Psoas muscle (tissue), 8 donors: ENCODE data around the gene CHAD. TPM values are rescaled to one million over a fixed set of nuclear protein-coding genes. Genes with fewer than 3 reads are reported as not detected.

ENCODE experiments used
- ATAC-seq, 4 donors: fragments of 200-7000 bp; cut with Tn5 transposase; one replicate each; pipeline ENCODE4 v1.9.1; 2020; ENCODE audit warnings: moderate library complexity in 3 of 4, mild to moderate bottlenecking in 2 of 4
- DNase-seq, 2 donors: peaks; one replicate each; pipeline ENCODE4 v3.0.0-alpha.2; 2020
- H3K27ac ChIP-seq: fragments of 200-600 bp; one replicate; pipeline ENCODE4 v1.8.0; 2022
- H3K27me3 ChIP-seq, 3 donors: fragments of 200-600 bp in 1 of 3; one replicate each; pipeline versions ENCODE4 v1.6.1 to v1.8.0; 2013 to 2022; ENCODE audit warnings: low read length in 2 of 3, mild to moderate bottlenecking in 2 of 3, moderate library complexity in 1 of 3; ENCODE audit not compliant: insufficient read depth in 3 of 3
- H3K36me3 ChIP-seq, 2 donors: fragments of 200-600 bp in 1 of 2; one replicate each; pipeline versions ENCODE4 v1.6.1 to v1.8.0; 2013 to 2022; ENCODE audit warnings: low read depth in 1 of 2, mild to moderate bottlenecking in 1 of 2, moderate library complexity in 1 of 2; ENCODE audit not compliant: insufficient read depth in 1 of 2
- H3K4me1 ChIP-seq: fragments of 200-600 bp; one replicate; pipeline ENCODE4 v1.8.0; 2022
- H3K4me3 ChIP-seq: fragments of 200-600 bp; one replicate; pipeline ENCODE4 v1.8.0; 2022; ENCODE audit warnings: mild to moderate bottlenecking
- H3K9me3 ChIP-seq: fragments of 200-600 bp; one replicate; pipeline ENCODE4 v1.8.0; 2022
- CTCF ChIP-seq: fragments of 200-600 bp; IDR thresholded peaks from one replicate; pipeline ENCODE4 v1.8.0; 2022; ENCODE audit warnings: antibody characterized with exemption
- WGBS, 3 donors: extraction: QIAGEN DNeasy Blood & Tissue Kit; methylation state at CpG; one replicate each; pipeline versions ENCODE4 v1.1.6 to v1.1.7; 2013; 5-methylcytosine and 5-hydroxymethylcytosine counted together
- intact Hi-C, 2 donors: fragments of 100-400 bp; cut with DNase I; formaldehyde crosslinking; loops; one replicate each; pipeline versions ENCODE4 v1.11.0 to v1.14.2; 2022
- polyA plus RNA-seq, 3 donors: library from polyadenylated mRNA; stranded (reverse); fragments of 200-250 nt; gene quantifications; one replicate each; pipeline ENCODE4 v1.2.3, GENCODE V29; 2013
- total RNA-seq, 4 donors: library from RNA; stranded (reverse); fragmentation: NEBNext Ultra II Directional in 2 of 4; extraction: Animal tissue kit (Norgen Biotek cat#: 25700) in 2 of 4; gene quantifications; one replicate each; pipeline versions ENCODE4 v1.2.1 to v1.2.4, GENCODE V29; 2021 to 2023
- donor health status: healthy with polysubstance abuse.
- donor health status: DM: no; HTN: no; CAD: no; lungs with moderate emphysema.
- donor health status: Bipolar disorder and iron deficiency.
- donor health status: healthy.
- donor health status: DM: yes; HTN: yes; CAD: no.
- donor health status: DM: no; HTN: no; CAD: no.
- donor health status: DM: no; HTN: no; CAD: no.
- donor health status: DM: yes; HTN: yes; CAD: no.

The CHAD gene
- total and polyA plus RNA-seq, 7 donors, result 0.09 to 0.76 (median 0.42) TPM; not detected in 2

GRCh38 chr17:50448643-50449042 is 20.0 kb downstream of the CHAD start:
- Histone ChIP-seq H3K36me3 (no peaks in the 10 kb centered on the region), H3K4me3 (no peak overlapping the region), H3K27ac (no peak overlapping the region), H3K27me3 (no peaks in the 10 kb centered on the region), H3K9me3 (no peaks in the 10 kb centered on the region), H3K4me1 (peaks cover 29% of the 10 kb centered on the region)
- peak in 1 of 4 donors; percentile 31 for ATAC-seq
- no peak for TF ChIP-seq CTCF
- DNase-seq, result no peak
- intact Hi-C loops, result no loop called here
- WGBS, 3 donors, result 32 to 56% (median 37%) methylated on average over 2 of the region's 2 CpGs

GRCh38 chr17:50447870-50448595 is 20.6 kb downstream of the CHAD start:
- 70 to 80% (median 71%) methylated on average over 7 of the region's 7 CpGs for WGBS, 3 donors

GRCh38 chr17:50445730-50446325 is 22.9 kb downstream of the CHAD start:
- Histone ChIP-seq H3K4me1 (peaks cover 32% of the 10 kb centered on the region), H3K36me3 (no peaks in the 10 kb centered on the region), H3K4me3 (no peak overlapping the region), H3K9me3 (no peaks in the 10 kb centered on the region), H3K27ac (peak overlapping the region; percentile 30), H3K27me3 (no peaks in the 10 kb centered on the region)
- no peak for TF ChIP-seq CTCF
- intact Hi-C loops, result no loop called here
- ATAC-seq (no peak), DNase-seq (no peak)
- 14 to 24% (median 21%) methylated on average over 1 of the region's 1 CpG for WGBS, 3 donors

More at GRCh38 chr17:50447870-50448595, 20.6 kb downstream of the CHAD start:
- H3K9me3 ChIP-seq, result no peaks in the 10 kb centered on the region
- H3K27ac ChIP-seq, result no peak overlapping the region
- H3K4me3 ChIP-seq, result no peak overlapping the region
- H3K4me1 ChIP-seq, result peaks cover 35% of the 10 kb centered on the region
- no peaks in the 10 kb centered on the region for H3K36me3 ChIP-seq
- no peak for TF ChIP-seq CTCF
- H3K27me3 ChIP-seq, result no peaks in the 10 kb centered on the region
- no peak for DNase-seq
- intact Hi-C loops, result no loop called here
- peak in 3 of 4 donors; percentile 8 to 30 (median 17) for ATAC-seq

GRCh38 chr17:50444841-50445715 is 23.6 kb downstream of the CHAD start:
- no peak for TF ChIP-seq CTCF
- no peak overlapping the region for H3K27ac ChIP-seq
- 65 to 83% (median 70%) methylated on average over 6 of the region's 6 CpGs for WGBS, 3 donors
- ATAC-seq (no peak), DNase-seq (no peak)
- H3K4me3 ChIP-seq, result no peak overlapping the region
- H3K27me3 ChIP-seq, result no peaks in the 10 kb centered on the region
- H3K36me3 ChIP-seq, result no peaks in the 10 kb centered on the region
- peaks cover 39% of the 10 kb centered on the region for H3K4me1 ChIP-seq
- H3K9me3 ChIP-seq, result no peaks in the 10 kb centered on the region
- intact Hi-C loops, result no loop called here
